ENCODE data around the gene NUDT16L1.
"Not testable (repeated sequence)": the region's sequence is repeated elsewhere in the genome, so short reads cannot be mapped to it uniquely, and the experiment has no call there.

NUDT16L1 gene

DNA sequence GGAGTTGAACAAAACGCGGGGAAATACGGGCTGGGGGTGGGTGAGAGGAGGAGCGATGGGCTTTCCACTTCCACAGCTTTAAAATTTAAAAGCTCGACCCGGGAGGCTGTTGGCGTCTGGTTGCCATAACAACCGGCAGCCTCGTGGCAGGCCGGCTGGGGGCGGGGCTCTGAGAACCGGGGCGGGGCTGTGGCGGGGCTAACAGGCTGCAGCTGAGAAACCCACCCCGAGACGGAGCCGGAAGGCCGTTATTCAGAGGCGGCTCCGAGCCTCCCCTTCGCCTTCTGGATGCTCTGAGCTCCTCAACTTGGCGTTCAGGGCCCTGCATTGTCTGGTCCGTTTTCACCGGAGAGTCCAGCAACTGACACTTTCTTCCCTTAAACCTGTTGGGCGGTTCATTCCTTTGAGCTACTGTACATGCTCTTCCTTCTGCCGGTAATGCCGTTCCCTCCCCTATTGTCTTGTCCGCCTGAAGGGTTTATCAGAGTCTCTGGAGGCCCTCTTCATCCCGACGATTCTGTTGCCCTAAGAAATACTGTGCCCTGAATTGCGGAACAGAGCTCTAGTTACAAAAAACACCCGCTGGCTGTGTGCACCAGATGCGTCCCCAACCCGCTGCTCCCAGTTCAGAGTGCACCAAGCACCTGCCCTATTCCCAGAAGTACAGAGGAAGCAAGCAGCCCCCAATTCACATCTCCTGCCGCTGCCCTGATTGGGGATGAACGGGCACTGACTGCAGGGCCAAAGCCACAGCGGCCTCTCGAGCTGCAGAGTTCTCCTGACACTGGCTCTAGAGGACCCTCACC lies 41.6 kb downstream of the NUDT16L1 start:
- peak; percentile 89 for FAIRE-seq
- peak; percentile 67; the same call in 1 of the 2 replicates for TF ChIP-seq POLR2A (IDR thresholded peaks at IDR 0.05; ENCODE audit: low read depth, low read length)
- TF ChIP-seq POLR2AphosphoS5 (IDR thresholded peaks at IDR 0.05; ENCODE audit: low read depth, low read length) = no peak
- no peak for TF ChIP-seq TAF1 (IDR thresholded peaks at IDR 0.05; ENCODE audit: borderline replicate concordance, low read depth, low read length)

DNA sequence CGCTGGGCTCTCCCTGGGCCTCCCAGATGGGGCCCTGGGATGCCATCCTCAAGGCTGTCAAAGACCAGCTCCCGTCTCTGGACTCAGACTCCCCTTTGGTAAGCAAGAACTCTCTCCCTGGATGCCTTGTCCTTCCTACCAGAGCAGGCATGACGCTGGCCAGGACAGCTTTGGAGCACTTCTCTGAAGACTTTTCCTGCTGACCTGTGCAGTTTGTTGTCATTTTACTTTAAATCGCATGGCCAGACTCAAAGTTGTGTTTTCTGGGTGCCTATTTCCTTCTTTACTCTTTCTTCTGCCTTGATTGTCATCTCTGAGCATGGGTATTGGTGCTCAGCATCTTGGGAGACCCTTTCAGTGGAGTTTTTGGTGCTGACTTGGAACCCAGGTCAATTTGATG lies 43.2 kb downstream of the NUDT16L1 start:
- no peak for FAIRE-seq
- TF ChIP-seq TAF1 (IDR thresholded peaks at IDR 0.05; ENCODE audit: borderline replicate concordance, low read depth, low read length) = no peak
- no peak for TF ChIP-seq POLR2AphosphoS5 (IDR thresholded peaks at IDR 0.05; ENCODE audit: low read depth, low read length)
- TF ChIP-seq POLR2A (IDR thresholded peaks at IDR 0.05; ENCODE audit: low read depth, low read length) = no peak
- no peak for DNase-seq (ENCODE audit: insufficient read length)

More for the DNA sequence above, 41.6 kb downstream of the NUDT16L1 start:
- DNase-seq (ENCODE audit: insufficient read length) = peak; percentile 90

DNA sequence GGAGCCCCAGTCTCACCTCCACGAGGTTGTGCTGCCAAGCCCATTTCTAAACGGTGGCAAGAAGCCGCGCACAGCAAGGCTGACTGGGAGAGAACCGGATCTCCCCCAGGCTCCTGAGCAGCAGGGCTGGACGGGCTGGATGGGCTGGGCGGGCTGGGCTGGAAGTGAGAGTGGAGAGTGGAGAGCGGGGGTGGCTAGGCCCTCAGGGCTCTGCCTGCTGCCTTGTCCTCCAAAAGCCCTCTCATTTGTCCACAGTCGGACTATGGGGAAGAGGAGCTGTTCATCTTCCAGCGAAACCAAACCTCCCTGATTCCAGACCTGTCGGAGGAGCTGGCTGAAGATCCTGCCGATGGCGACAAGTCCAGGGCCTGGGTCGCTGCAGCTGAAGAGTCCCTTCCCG lies 44.2 kb downstream of the NUDT16L1 start:
- no peak for FAIRE-seq
- TF ChIP-seq TAF1 (IDR thresholded peaks at IDR 0.05; ENCODE audit: borderline replicate concordance, low read depth, low read length) (no peak), POLR2AphosphoS5 (IDR thresholded peaks at IDR 0.05; ENCODE audit: low read depth, low read length) (no peak), POLR2A (IDR thresholded peaks at IDR 0.05; ENCODE audit: low read depth, low read length) (no peak)

DNA sequence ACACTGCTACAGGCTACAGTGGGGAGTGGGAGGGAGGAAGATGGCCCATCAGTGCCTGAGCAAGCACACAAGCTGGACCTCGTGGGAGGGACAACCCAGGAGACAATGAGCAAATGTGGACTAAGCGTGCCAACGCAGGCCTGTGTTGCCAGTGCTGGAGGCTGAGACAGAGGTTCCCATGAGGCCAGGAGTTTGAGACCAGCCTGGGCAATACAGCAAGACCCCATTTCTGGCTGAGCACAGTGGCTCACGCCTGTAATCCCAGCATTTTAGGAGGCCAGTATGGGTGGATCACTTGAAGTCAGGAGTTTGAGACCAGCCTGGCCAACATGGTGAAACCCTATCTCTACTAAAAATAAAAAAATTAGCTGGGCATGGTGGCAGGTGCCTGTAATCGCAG lies 45.0 kb downstream of the NUDT16L1 start:
- FAIRE-seq; DNase-seq (ENCODE audit: insufficient read length): not testable (repeated sequence)

More for the DNA sequence above, 44.2 kb downstream of the NUDT16L1 start:
- DNase-seq (ENCODE audit: insufficient read length) = no peak

DNA sequence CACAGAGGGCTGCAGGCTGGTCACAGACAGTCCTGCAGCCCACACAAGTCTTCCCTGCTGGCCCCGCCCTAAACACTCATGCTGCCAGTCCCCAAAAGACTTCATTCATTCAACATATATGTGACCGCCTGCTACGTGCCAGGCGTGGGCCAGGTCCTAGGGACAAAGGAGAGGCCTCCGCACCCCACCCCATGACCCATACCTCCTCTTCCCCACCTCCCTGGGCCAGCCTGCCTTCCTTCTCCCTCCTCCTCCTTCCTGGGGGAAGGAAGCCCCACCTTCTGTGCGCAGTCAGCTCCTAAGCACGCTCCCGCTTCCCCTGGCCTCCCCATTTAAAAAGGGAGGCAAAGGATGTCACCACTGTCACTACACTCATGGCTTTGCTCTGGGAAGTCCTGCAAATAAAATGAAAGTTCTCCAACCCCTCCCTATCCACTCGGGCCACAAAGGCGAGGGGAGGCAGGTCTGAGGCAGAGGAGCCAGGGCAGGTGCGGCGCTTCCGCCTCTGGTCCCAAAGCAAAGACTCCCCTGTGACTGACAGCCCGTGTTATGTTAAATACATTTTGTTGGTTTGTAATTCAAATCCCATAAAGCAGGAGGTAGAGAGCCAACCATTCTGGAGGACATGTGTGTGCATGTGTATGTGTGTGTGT lies 50.0 kb downstream of the NUDT16L1 start:
- TF ChIP-seq POLR2AphosphoS5 (IDR thresholded peaks at IDR 0.05; ENCODE audit: low read depth, low read length) = no peak
- no peak for TF ChIP-seq TAF1 (IDR thresholded peaks at IDR 0.05; ENCODE audit: borderline replicate concordance, low read depth, low read length)
- no peak for TF ChIP-seq POLR2A (IDR thresholded peaks at IDR 0.05; ENCODE audit: low read depth, low read length)

DNA sequence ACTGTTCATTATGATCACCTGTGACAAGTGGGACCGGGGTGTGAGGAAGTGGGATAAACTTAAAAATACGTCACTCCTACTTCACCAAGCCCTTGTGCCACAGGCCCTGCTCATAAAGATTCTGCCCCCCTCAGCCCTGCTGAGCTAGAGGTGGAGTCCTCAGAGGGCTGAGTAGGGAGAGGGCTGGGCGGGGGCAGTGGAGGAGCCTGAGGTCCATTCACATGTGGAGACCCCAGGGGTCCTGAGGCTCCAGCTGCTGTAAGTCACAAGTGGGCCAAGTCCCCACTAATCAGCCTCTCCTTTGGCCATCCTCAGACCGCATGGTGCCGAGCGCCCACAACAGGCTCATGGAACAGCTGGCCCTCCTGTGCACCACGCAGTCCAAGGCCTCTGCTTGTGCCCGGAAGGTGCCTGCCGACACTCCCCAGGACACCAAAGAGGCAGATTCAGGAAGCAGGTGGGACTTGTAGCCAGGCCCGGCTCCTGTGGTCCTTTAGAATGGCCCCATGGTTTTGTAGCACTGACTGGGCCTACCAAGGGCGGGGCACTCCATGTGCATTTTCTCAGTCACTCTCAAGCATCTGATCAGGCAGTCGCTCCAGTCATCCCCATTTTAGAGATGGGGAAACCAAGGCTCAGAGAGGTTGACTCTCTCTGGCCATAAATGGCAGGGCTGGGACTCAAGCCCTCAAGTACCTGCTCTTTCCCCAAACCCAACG lies 51.4 kb downstream of the NUDT16L1 start:
- DNase-seq (ENCODE audit: insufficient read length) (no peak), FAIRE-seq (no peak)
- no peak for TF ChIP-seq POLR2AphosphoS5 (IDR thresholded peaks at IDR 0.05; ENCODE audit: low read depth, low read length)
- no peak for TF ChIP-seq POLR2A (IDR thresholded peaks at IDR 0.05; ENCODE audit: low read depth, low read length)
- no peak for TF ChIP-seq TAF1 (IDR thresholded peaks at IDR 0.05; ENCODE audit: borderline replicate concordance, low read depth, low read length)

More for the DNA sequence above, 50.0 kb downstream of the NUDT16L1 start:
- DNase-seq (ENCODE audit: insufficient read length) = no peak
- no peak for FAIRE-seq

DNA sequence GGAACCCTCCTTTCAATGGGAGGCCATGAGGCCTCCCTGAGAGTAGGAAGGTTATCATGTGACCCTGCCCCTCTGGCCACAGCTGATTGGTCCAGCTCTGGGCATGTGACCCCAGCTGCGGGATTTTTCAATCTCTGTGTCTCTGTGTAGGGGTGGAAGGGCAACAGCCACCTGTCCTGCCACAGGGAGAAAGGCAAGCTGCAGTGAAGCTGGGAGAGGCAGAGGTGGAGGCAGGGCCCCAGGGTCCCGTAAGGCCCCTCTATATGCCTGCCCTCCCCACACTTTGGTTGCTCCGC lies 51.9 kb downstream of the NUDT16L1 start:
- DNase-seq (ENCODE audit: insufficient read length) = no peak
- TF ChIP-seq POLR2AphosphoS5 (IDR thresholded peaks at IDR 0.05; ENCODE audit: low read depth, low read length) (no peak), TAF1 (IDR thresholded peaks at IDR 0.05; ENCODE audit: borderline replicate concordance, low read depth, low read length) (no peak), POLR2A (IDR thresholded peaks at IDR 0.05; ENCODE audit: low read depth, low read length) (no peak)
- no peak for FAIRE-seq

All from GM12892 (cell line).